Neural cell (in vitro differentiated cells): Measurements from ENCODE around the gene UBC. TPM values are rescaled to one million over a fixed set of nuclear protein-coding genes. Genes with fewer than 3 reads are reported as not detected.
"Not testable (repeated sequence)": the region's sequence is repeated elsewhere in the genome, so short reads cannot be mapped to it uniquely, and the experiment has no call there.

ENCODE experiments used
- H2AFZ ChIP-seq: fragments of 200-600, 300-800 bp; sonication (generic), shearing (Covaris generic); 2 replicates; pipeline ENCODE4 v1.6.0; 2014; ENCODE audit warnings: low read depth, mild to moderate bottlenecking, antibody characterized with exemption, low read length, moderate library complexity
- H3F3A ChIP-seq: fragments of 200-600 bp; shearing (Covaris generic); 2 replicates; pipeline ENCODE4 v1.6.1; 2016; ENCODE audit warnings: mild to moderate bottlenecking, moderate library complexity, mixed read lengths, antibody characterized with exemption, low read length; ENCODE audit not compliant: insufficient read depth, poor library complexity, severe bottlenecking
- H3K27ac ChIP-seq: fragments of 200-600, 300-800 bp; sonication (generic), shearing (Covaris generic); 2 replicates; pipeline ENCODE4 v1.5.1; 2014; ENCODE audit warnings: mild to moderate bottlenecking, low read length, moderate library complexity
- H3K27me3 ChIP-seq: fragments of 300-800, 200-600 bp; sonication (generic), shearing (Covaris generic); 2 replicates; pipeline ENCODE4 v1.6.0; 2014; ENCODE audit warnings: mild to moderate bottlenecking, low read depth, low read length, moderate library complexity; ENCODE audit not compliant: insufficient read depth
- H3K36me3 ChIP-seq: fragments of 300-800, 200-600 bp; sonication (generic), shearing (Covaris generic); 2 replicates; pipeline ENCODE4 v1.5.1; 2014; ENCODE audit warnings: mild to moderate bottlenecking, antibody characterized with exemption, low read length, moderate library complexity; ENCODE audit not compliant: insufficient read depth
- H3K4me2 ChIP-seq: fragments of 300-800, 200-600 bp; sonication (generic), shearing (Covaris generic); 2 replicates; pipeline ENCODE4 v1.6.0; 2014; ENCODE audit warnings: mild to moderate bottlenecking, low read length
- H3K4me3 ChIP-seq: fragments of 300-800, 200-600 bp; sonication (generic), shearing (Covaris generic); 2 replicates; pipeline ENCODE4 v1.5.1; 2014; ENCODE audit warnings: mild to moderate bottlenecking, low read length, moderate library complexity
- H3K79me2 ChIP-seq: fragments of 200-600 bp; shearing (Covaris generic); replicated peaks from 2 replicates; pipeline ENCODE4 v1.6.0; 2014; ENCODE audit warnings: mild to moderate bottlenecking, low read length, moderate library complexity; ENCODE audit not compliant: insufficient read depth
- H3K9ac ChIP-seq: fragments of 300-800, 200-600 bp; sonication (generic), shearing (Covaris generic); 2 replicates; pipeline ENCODE4 v1.6.1; 2016; ENCODE audit warnings: mild to moderate bottlenecking, low read length, mixed read lengths
- H3K9me2 ChIP-seq: fragments of 200-600 bp; shearing (Covaris generic); 2 replicates; pipeline ENCODE4 v1.6.1; 2016; ENCODE audit warnings: mild to moderate bottlenecking, low read length, mixed read lengths; ENCODE audit not compliant: insufficient read depth
- H3K9me3 ChIP-seq: fragments of 200-600, 300-800 bp; sonication (generic), shearing (Covaris generic); 2 replicates; pipeline ENCODE4 v1.6.1; 2016; ENCODE audit warnings: mild to moderate bottlenecking, mixed run types, low read length, moderate library complexity, mixed read lengths
- H4K20me1 ChIP-seq: fragments of 200-600 bp; shearing (Covaris generic); 2 replicates; pipeline ENCODE4 v1.6.1; 2016; ENCODE audit warnings: mild to moderate bottlenecking, mixed run types; ENCODE audit not compliant: insufficient read depth
- EP300 ChIP-seq: fragments of 450-650 bp; conservative IDR thresholded peaks from 2 replicates; pipeline ENCODE4 v1.6.1; 2014; ENCODE audit warnings: antibody characterized with exemption, mild to moderate bottlenecking, moderate library complexity; ENCODE audit not compliant: poor library complexity, severe bottlenecking
- EZH2 ChIP-seq: fragments of 200-600, 300-800 bp; shearing (Covaris generic), sonication (generic); IDR thresholded peaks from 2 replicates; pipeline ENCODE4 v1.6.1; 2014; ENCODE audit warnings: antibody characterized with exemption, low read length, borderline replicate concordance, mild to moderate bottlenecking; ENCODE audit not compliant: insufficient read depth, poor library complexity, severe bottlenecking
- MXI1 ChIP-seq: fragments of 450-650 bp; conservative IDR thresholded peaks from 2 replicates; pipeline ENCODE4 v1.6.1; 2014; ENCODE audit warnings: antibody characterized with exemption, mild to moderate bottlenecking; ENCODE audit not compliant: poor library complexity, severe bottlenecking
- POLR2AphosphoS5 ChIP-seq: IDR thresholded peaks from 2 replicates; pipeline ENCODE4 v1.6.1; 2012
- RAD21 ChIP-seq: fragments of 450-650 bp; conservative IDR thresholded peaks from 2 replicates; pipeline ENCODE4 v1.6.1; 2014; ENCODE audit warnings: antibody characterized with exemption, mild to moderate bottlenecking, moderate library complexity
- REST ChIP-seq: IDR thresholded peaks from 2 replicates; pipeline ENCODE4 v1.6.1; 2012; ENCODE audit warnings: borderline replicate concordance
- SMC3 ChIP-seq: fragments of 450-650 bp; conservative IDR thresholded peaks from 2 replicates; pipeline ENCODE4 v1.6.1; 2014; ENCODE audit warnings: antibody characterized with exemption, mild to moderate bottlenecking, moderate library complexity; ENCODE audit not compliant: poor library complexity
- TAF1 ChIP-seq: IDR thresholded peaks from 2 replicates; pipeline ENCODE4 v1.6.1; 2012; ENCODE audit warnings: low read depth
- polyA plus RNA-seq: library from polyadenylated mRNA; depleted of rRNA; stranded (reverse); fragments of >200 nt; gene quantifications from 2 replicates; pipeline ENCODE4 v1.2.3, GENCODE V29; 2014
- TF ChIP-seq, protein P1 (sequence below): fragments of 450-650 bp; IDR thresholded peaks from 2 replicates; pipeline ENCODE4 v1.5.1; 2014; ENCODE audit warnings: antibody characterized with exemption, mild to moderate bottlenecking, moderate library complexity; ENCODE audit not compliant: poor library complexity, severe bottlenecking

UBC gene
- polyA plus RNA-seq, 1 donor from 2014 or later: 1,177 TPM

GRCh38 chr12:124938108-124938507, 23.7 kb upstream of the UBC start:
- no peaks in the 10 kb centered on the region for H3K9me3 ChIP-seq
- H3K27ac ChIP-seq: peak overlapping the region; percentile 91
- H3K4me3 ChIP-seq: peak overlapping the region; percentile 72
- H3K9me2 ChIP-seq: no peaks in the 10 kb centered on the region
- no peaks in the 10 kb centered on the region for H3K27me3 ChIP-seq
- peak overlapping the region; percentile 76 for H3K9ac ChIP-seq
- H3F3A ChIP-seq: no peaks in the 10 kb centered on the region
- no peaks in the 10 kb centered on the region for H3K36me3 ChIP-seq
- H2AFZ ChIP-seq: no peak overlapping the region
- no peaks in the 10 kb centered on the region for H4K20me1 ChIP-seq
- peak overlapping the region; percentile 85 for H3K4me2 ChIP-seq
- TF ChIP-seq MXI1: no peak
- TF ChIP-seq SMC3: no peak
- no peak for TF ChIP-seq REST
- TF ChIP-seq POLR2AphosphoS5: no peak
- TF ChIP-seq, protein P1, sequence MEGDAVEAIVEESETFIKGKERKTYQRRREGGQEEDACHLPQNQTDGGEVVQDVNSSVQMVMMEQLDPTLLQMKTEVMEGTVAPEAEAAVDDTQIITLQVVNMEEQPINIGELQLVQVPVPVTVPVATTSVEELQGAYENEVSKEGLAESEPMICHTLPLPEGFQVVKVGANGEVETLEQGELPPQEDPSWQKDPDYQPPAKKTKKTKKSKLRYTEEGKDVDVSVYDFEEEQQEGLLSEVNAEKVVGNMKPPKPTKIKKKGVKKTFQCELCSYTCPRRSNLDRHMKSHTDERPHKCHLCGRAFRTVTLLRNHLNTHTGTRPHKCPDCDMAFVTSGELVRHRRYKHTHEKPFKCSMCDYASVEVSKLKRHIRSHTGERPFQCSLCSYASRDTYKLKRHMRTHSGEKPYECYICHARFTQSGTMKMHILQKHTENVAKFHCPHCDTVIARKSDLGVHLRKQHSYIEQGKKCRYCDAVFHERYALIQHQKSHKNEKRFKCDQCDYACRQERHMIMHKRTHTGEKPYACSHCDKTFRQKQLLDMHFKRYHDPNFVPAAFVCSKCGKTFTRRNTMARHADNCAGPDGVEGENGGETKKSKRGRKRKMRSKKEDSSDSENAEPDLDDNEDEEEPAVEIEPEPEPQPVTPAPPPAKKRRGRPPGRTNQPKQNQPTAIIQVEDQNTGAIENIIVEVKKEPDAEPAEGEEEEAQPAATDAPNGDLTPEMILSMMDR: no peak
- TF ChIP-seq TAF1: no peak
- TF ChIP-seq EP300: no peak
- TF ChIP-seq EZH2: no peak
- no peak for TF ChIP-seq RAD21
- no peaks in the 10 kb centered on the region for H3K79me2 ChIP-seq

DNA sequence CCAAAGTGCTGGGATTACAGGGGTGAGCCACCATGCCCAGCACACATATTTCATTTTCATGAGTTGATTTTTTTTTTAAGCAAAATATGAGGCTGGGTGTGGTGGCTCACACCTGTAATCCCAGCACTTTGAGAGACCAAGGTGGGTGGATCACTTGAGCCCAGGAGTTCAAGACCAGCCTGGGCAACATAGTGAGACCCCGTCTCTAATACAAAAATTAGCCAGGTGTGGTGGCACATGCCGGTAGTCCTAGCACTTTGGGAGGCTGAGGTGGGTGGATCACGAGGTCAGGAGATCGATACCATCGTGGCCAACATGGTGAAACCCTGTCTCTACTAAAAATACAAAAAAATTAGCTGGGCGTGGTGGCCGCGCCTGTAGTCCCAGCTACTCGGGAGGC, 17.1 kb upstream of the UBC start:
- not testable (repeated sequence) for H3F3A ChIP-seq, H3K9me2 ChIP-seq, H3K79me2 ChIP-seq, H3K4me2 ChIP-seq, H3K27me3 ChIP-seq, H2AFZ ChIP-seq, H3K9ac ChIP-seq, H3K9me3 ChIP-seq, H3K27ac ChIP-seq, H3K4me3 ChIP-seq, H3K36me3 ChIP-seq, H4K20me1 ChIP-seq

GRCh38 chr12:124930586-124930985, 16.1 kb upstream of the UBC start:
- TF ChIP-seq SMC3: no peak
- no peak for TF ChIP-seq POLR2AphosphoS5
- no peak for TF ChIP-seq TAF1
- TF ChIP-seq, protein P1: no peak
- TF ChIP-seq REST: no peak
- TF ChIP-seq EP300: no peak
- TF ChIP-seq RAD21: no peak
- TF ChIP-seq MXI1: no peak
- no peaks in the 10 kb centered on the region for H3K36me3 ChIP-seq
- no peaks in the 10 kb centered on the region for H3K9me2 ChIP-seq
- no peaks in the 10 kb centered on the region for H3K79me2 ChIP-seq
- no peaks in the 10 kb centered on the region for H3K9me3 ChIP-seq
- no peaks in the 10 kb centered on the region for H3F3A ChIP-seq
- no peak overlapping the region for H3K4me2 ChIP-seq
- H3K27ac ChIP-seq: no peak overlapping the region
- H2AFZ ChIP-seq: no peak overlapping the region
- H4K20me1 ChIP-seq: no peaks in the 10 kb centered on the region
- H3K4me3 ChIP-seq: no peak overlapping the region
- no peak overlapping the region for H3K9ac ChIP-seq
- H3K27me3 ChIP-seq: no peaks in the 10 kb centered on the region
